PC-9 (cell line): ENCODE data around the gene KIF22.

Source experiments
- CTCF ChIP-seq: fragments of 200-600 bp; sonication (generic); conservative IDR thresholded peaks from 2 replicates; pipeline ENCODE4 v1.6.1; 2017; ENCODE audit warnings: mixed run types, antibody characterized with exemption, mild to moderate bottlenecking, moderate library complexity
- EZH2 ChIP-seq: fragments of 200-600 bp; sonication (generic); IDR thresholded peaks from 2 replicates; pipeline ENCODE4 v1.8.0; 2017; ENCODE audit warnings: antibody characterized with exemption, low read depth

GRCh38 chr16:29820271-29820701 lies 29.7 kb downstream of the KIF22 start, which contains the start of gene MVP:
- no peak for TF ChIP-seq CTCF
- TF ChIP-seq EZH2, result no peak
